ENCODE results near the gene SMC4.

GRCh38 chr3:160403796-160404470 lies 4.5 kb downstream of the SMC4 start:
- TF ChIP-seq CTCF (IDR thresholded peaks at IDR 0.05; ENCODE audit: low read depth, low read length) (no peak), EZH2phosphoT487 (IDR thresholded peaks at IDR 0.05; ENCODE audit: low read depth) (no peak)

Measured in OCI-LY3 (cell line).